ENCODE results near the gene OR4D9. TPM values are rescaled to one million over a fixed set of nuclear protein-coding genes. Genes with fewer than 3 reads are reported as not detected.

Gene OR4D9
- total RNA-seq, 2 experiments from 2014 or later, result not detected

DNA sequence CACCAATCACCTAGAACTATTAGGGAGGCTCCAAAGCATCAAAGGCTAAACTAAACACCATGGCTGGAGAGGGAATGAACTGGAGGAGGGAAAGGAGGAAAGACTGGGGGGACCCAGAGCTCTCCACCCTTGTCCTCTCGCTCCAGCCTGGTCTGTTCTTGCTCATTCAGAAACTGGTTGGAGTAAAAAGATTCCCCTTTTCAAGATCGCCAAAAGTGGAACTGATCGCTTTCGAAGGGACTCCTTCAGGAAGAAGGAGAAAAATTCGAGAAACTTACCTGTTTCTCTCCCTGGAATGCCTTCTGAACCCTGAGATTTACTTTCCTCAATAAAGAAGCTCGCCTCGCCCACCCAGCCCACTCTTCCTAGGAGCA, 46.9 kb downstream of the OR4D9 start:
- DNase-seq, result no peak
- Mint-ChIP-seq H3K4me3 (peak overlapping the region; percentile 81), H3K9me3 (peaks cover 4% of the 10 kb centered on the region), H3K27me3 (peaks cover 15% of the 10 kb centered on the region), H3K36me3 (peaks cover 5% of the 10 kb centered on the region), H3K27ac (no peak overlapping the region), H3K4me1 (peaks cover 44% of the 10 kb centered on the region)

- H3K27me3 Mint-ChIP-seq, result peaks cover 15% of the 10 kb centered on the region
- H3K27ac Mint-ChIP-seq, result peak overlapping the region; percentile 97
- peak overlapping the region; percentile 88 for H3K4me3 Mint-ChIP-seq
- H3K36me3 Mint-ChIP-seq, result peaks cover 5% of the 10 kb centered on the region
- H3K9me3 Mint-ChIP-seq, result peaks cover 4% of the 10 kb centered on the region
- DNase-seq, result no peak
- peaks cover 44% of the 10 kb centered on the region for H3K4me1 Mint-ChIP-seq
Measured at GRCh38 chr11:59559886-59560285, 48.5 kb downstream of the OR4D9 start.

DNA sequence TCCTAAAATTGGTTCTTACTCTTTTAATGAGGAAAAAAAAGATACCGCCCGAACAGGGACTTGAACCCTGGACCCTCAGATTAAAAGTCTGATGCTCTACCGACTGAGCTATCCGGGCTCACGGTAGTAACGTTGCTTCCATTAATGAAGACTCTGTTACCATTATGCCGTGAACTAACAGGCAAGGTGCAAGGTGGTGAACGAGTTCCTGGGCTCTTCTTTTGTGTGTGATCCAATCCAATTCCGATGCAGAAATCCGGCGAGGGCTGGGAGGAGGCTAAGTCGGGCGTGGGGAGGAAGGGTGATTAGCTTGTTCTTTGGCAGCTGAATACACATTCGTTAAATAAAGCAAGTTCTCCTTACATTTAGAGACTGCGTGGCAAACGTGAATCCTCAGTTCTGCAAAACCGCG, 49.0 kb downstream of the OR4D9 start:
- Mint-ChIP-seq H3K4me1 (peaks cover 43% of the 10 kb centered on the region), H3K36me3 (peaks cover 5% of the 10 kb centered on the region)

GRCh38 chr11:59560702-59561473, 49.5 kb downstream of the OR4D9 start:
- H3K36me3 Mint-ChIP-seq, result peaks cover 5% of the 10 kb centered on the region
- peak; percentile 77 for DNase-seq
- peak overlapping the region; percentile 97 for H3K27ac Mint-ChIP-seq
- H3K9me3 Mint-ChIP-seq, result peaks cover 4% of the 10 kb centered on the region
- peak overlapping the region; percentile 88 for H3K4me3 Mint-ChIP-seq
- H3K4me1 Mint-ChIP-seq, result peaks cover 37% of the 10 kb centered on the region
- H3K27me3 Mint-ChIP-seq, result peaks cover 14% of the 10 kb centered on the region

More for the DNA sequence above, 49.0 kb downstream of the OR4D9 start:
- Mint-ChIP-seq H3K4me3 (peak overlapping the region; percentile 88), H3K9me3 (peaks cover 4% of the 10 kb centered on the region), H3K27ac (peak overlapping the region; percentile 97), H3K27me3 (peaks cover 15% of the 10 kb centered on the region)
- peak; percentile 77 for DNase-seq

GRCh38 chr11:59562292-59562691, 51.0 kb downstream of the OR4D9 start:
- no peak for DNase-seq
- Mint-ChIP-seq H3K27ac (no peak overlapping the region), H3K9me3 (peaks cover 4% of the 10 kb centered on the region), H3K4me1 (peaks cover 28% of the 10 kb centered on the region), H3K27me3 (peaks cover 11% of the 10 kb centered on the region), H3K4me3 (no peak overlapping the region), H3K36me3 (peaks cover 5% of the 10 kb centered on the region)

Other genes starting within 250 kb of the OR4D9 start
- not detected for gene OR5AN1, start 152.6 kb upstream of the OR4D9 start, total RNA-seq
- gene OR5A2, start 85.1 kb upstream of the OR4D9 start, total RNA-seq, result not detected
- gene OR5A1, start 75.1 kb upstream of the OR4D9 start, total RNA-seq, result not detected
- not detected for gene OR4D6, start 54.6 kb upstream of the OR4D9 start, total RNA-seq
- not detected for gene OR4D10, start 38.2 kb upstream of the OR4D9 start, total RNA-seq
- gene OR4D11, start 8.0 kb upstream of the OR4D9 start, total RNA-seq, result not detected
- 10 to 100 TPM; 39.4 to 39.6 TPM for gene OSBP, start 104.2 kb downstream of the OR4D9 start, total RNA-seq
- gene PATL1, start 157.5 kb downstream of the OR4D9 start, total RNA-seq, result 10 to 100 TPM; 60.8 to 66.9 TPM
- gene OR10V1, start 202.3 kb downstream of the OR4D9 start, total RNA-seq, result not detected
- gene STX3, start 243.8 kb downstream of the OR4D9 start, total RNA-seq, result 1 to 10 TPM; 7.3 to 8.0 TPM

Measured in activated naive CD8-positive, alpha-beta T cell treated with anti-CD3 and anti-CD28 coated beads for 36 hours (primary cell).